Activated T-helper 1 cell treated with anti-CD3 and anti-CD28 coated beads, Interleukin-12 subunit alpha, Interleukin-12 subunit beta, Interleukin-2, Interleukin-4 antibody, amounts not matched to agents 30 ng/mL and 10 ng/mL and 1 ng/mL, durations not matched to agents 14 hours and 24 hours and 36 hours (primary cell): Measurements from ENCODE around the gene FOXF1. TPM values are rescaled to one million over a fixed set of nuclear protein-coding genes. Genes with fewer than 3 reads are reported as not detected.

Experiments used
- DNase-seq: peaks from one replicate; pipeline ENCODE4 v3.0.0; 2021; ENCODE audit warnings: low spot score
- H3K27ac Mint-ChIP-seq: one replicate; pipeline ENCODE4 v1.8.0; 2021; ENCODE audit warnings: mild to moderate bottlenecking, mixed read lengths
- H3K27me3 Mint-ChIP-seq: one replicate; pipeline ENCODE4 v1.8.0; 2022; ENCODE audit warnings: mild to moderate bottlenecking, moderate library complexity, mixed read lengths; ENCODE audit not compliant: insufficient read depth
- H3K36me3 Mint-ChIP-seq: one replicate; pipeline ENCODE4 v1.8.0; 2021; ENCODE audit warnings: low read depth, mixed read lengths
- H3K4me1 Mint-ChIP-seq: one replicate; pipeline ENCODE4 v1.8.0; 2021; ENCODE audit warnings: low read depth, mixed read lengths
- H3K4me3 Mint-ChIP-seq: one replicate; pipeline ENCODE4 v1.8.0; 2021; ENCODE audit warnings: mild to moderate bottlenecking, moderate library complexity, mixed read lengths
- H3K9me3 Mint-ChIP-seq: one replicate; pipeline ENCODE4 v1.8.0; 2021; ENCODE audit warnings: mixed read lengths
- intact Hi-C: fragments of 100-400 bp; cut with micrococcal nuclease; formaldehyde crosslinking; loops from one replicate; pipeline ENCODE4 v1.15.1; 2024
- total RNA-seq: library from RNA; stranded (reverse); gene quantifications from 2 replicates; pipeline ENCODE4 v1.2.3, GENCODE V29; 2022

The FOXF1 gene
- total RNA-seq, 1 donor from 2014 or later = not detected

DNA sequence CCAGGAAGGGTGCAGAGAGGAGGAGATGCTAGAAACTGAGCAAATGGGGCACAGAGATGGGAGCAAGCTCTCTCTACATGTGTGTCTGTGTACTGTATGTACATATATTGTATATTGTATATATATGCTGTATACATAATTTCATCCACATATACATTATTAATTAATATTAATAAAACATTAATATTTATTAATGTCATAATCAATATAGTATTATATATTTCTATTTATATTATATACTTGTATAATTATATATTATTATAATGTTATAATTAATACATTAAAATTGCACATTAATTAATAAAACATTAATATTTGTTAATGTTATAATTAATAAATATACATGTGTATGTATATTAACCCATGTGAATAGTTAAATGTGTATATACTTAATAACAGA, 31.5 kb upstream of the FOXF1 start:
- H3K27ac Mint-ChIP-seq = no peak overlapping the region

DNA sequence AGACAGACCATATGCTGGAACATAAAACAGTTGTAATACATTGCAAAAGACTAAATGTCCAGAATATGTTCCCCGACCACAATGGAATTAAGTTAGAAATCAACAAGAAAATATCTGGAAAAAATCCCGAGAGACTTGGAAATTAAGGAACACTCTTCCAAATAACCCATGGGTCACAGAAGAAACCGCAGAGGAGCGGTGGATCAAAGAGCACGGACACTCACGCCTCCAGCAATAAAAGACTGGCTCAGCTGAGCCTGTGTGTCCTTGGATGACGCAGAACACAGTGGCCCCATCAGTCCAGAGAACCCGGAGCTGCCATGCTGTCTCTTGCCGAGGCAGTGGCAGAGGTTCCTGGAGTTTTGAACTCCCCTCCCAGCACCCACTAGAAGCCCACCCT, 30.9 kb upstream of the FOXF1 start:
- no peaks in the 10 kb centered on the region for H3K4me1 Mint-ChIP-seq
- intact Hi-C loops = no loop called here
- H3K9me3 Mint-ChIP-seq = no peaks in the 10 kb centered on the region
- no peak overlapping the region for H3K4me3 Mint-ChIP-seq
- H3K27me3 Mint-ChIP-seq = peaks cover 7% of the 10 kb centered on the region
- H3K27ac Mint-ChIP-seq = no peak overlapping the region
- no peak for DNase-seq
- H3K36me3 Mint-ChIP-seq = no peaks in the 10 kb centered on the region

More for the DNA sequence above, 31.5 kb upstream of the FOXF1 start:
- intact Hi-C loops = no loop called here
- peaks cover 9% of the 10 kb centered on the region for H3K27me3 Mint-ChIP-seq
- no peak overlapping the region for H3K4me3 Mint-ChIP-seq
- DNase-seq = no peak
- H3K36me3 Mint-ChIP-seq = no peaks in the 10 kb centered on the region
- H3K9me3 Mint-ChIP-seq = no peaks in the 10 kb centered on the region
- H3K4me1 Mint-ChIP-seq = no peaks in the 10 kb centered on the region

DNA sequence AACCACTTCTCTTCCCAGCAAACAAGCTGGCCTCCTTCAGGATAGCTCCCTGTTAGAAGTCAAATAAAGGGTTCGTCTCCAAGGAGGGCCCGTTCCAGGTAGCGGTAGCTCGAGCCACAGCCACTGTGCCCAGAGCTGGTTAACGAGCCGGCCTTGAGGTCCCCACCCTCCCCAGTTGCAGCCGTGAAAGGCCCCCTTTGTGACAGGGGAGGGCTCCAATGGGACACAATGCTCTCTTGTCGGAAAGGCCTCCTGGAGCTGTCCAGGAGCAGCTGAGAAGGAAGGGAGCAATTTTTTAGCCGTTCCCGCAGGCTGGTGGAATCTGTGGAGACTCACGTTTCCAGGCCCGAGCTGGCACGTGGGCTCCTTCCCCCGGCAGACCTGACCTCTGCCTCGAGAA, 29.9 kb upstream of the FOXF1 start:
- Mint-ChIP-seq H3K36me3 (no peaks in the 10 kb centered on the region), H3K4me3 (no peak overlapping the region), H3K9me3 (no peaks in the 10 kb centered on the region), H3K4me1 (no peaks in the 10 kb centered on the region), H3K27ac (no peak overlapping the region), H3K27me3 (peaks cover 7% of the 10 kb centered on the region)
- intact Hi-C loops = no loop called here
- DNase-seq = no peak

DNA sequence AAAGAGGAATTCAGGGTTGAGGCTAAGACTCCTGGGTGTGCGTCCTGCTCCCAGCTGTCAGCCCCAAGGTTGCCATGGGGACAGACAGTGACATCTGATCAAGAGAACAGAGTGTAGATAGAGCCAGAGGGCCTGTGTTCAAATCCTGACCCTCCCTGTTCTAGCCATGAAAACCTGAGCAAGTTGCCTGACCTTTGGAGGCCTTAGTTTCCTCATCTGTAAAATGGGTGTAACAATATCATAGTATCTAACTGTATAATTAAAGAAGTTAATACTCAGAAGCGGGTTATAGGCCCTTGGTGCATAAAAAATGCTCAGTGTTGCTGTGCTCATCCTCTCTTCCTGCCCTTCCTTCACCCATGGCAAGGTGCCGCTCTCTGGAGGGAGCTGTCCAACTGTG, 28.7 kb upstream of the FOXF1 start:
- Mint-ChIP-seq H3K9me3 (no peaks in the 10 kb centered on the region), H3K36me3 (no peaks in the 10 kb centered on the region), H3K27ac (no peak overlapping the region), H3K4me1 (no peaks in the 10 kb centered on the region), H3K4me3 (no peak overlapping the region), H3K27me3 (peaks cover 7% of the 10 kb centered on the region)
- DNase-seq = no peak
- intact Hi-C loops = no loop called here

DNA sequence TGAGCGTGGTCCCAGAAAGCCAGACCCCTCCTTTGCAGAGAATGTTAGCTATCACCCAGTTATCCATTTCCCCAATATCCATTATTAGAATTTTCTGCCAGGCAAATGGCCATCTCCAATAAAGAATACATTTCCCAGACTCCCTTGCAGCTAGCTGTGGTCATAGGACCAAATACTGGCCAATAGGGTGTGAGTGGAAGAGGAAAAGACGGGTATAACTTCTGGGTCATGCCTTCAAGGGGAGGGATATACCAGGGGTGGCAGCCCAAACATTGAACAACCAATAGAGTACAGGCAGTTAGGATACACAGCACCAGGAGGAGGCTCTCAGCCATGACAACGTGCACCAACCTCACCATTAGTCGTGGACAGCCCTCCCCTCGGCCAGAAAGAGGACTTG, 26.1 kb upstream of the FOXF1 start:
- Mint-ChIP-seq H3K27me3 (peaks cover 2% of the 10 kb centered on the region), H3K27ac (no peak overlapping the region)

DNA sequence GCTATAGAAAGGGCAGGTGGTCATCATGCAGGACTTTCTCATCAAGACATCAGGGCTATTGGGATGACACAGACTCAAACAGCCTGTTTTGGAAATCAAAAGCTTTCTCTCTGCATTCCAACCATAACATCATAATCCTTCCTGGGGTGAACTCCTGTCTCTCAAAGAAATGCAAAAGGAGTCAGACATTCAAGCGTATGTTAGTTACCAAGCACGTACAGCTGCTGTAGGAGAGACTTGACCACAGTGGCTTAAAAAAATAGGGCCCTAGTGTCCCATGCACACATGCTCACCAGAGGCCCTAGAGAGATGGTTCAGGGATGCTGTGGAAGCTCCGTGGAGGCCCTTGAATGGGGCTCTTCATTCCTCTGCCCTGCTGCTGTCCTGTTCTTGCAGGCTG, 24.6 kb upstream of the FOXF1 start:
- no peak overlapping the region for H3K27ac Mint-ChIP-seq
- H3K36me3 Mint-ChIP-seq = no peaks in the 10 kb centered on the region
- intact Hi-C loops = no loop called here
- H3K9me3 Mint-ChIP-seq = no peaks in the 10 kb centered on the region
- no peak overlapping the region for H3K4me3 Mint-ChIP-seq
- H3K4me1 Mint-ChIP-seq = no peaks in the 10 kb centered on the region
- DNase-seq = no peak
- no peaks in the 10 kb centered on the region for H3K27me3 Mint-ChIP-seq

More for the DNA sequence above, 26.1 kb upstream of the FOXF1 start:
- Mint-ChIP-seq H3K4me1 (no peaks in the 10 kb centered on the region), H3K4me3 (no peak overlapping the region), H3K9me3 (no peaks in the 10 kb centered on the region), H3K36me3 (no peaks in the 10 kb centered on the region)
- intact Hi-C loops = no loop called here
- no peak for DNase-seq

DNA sequence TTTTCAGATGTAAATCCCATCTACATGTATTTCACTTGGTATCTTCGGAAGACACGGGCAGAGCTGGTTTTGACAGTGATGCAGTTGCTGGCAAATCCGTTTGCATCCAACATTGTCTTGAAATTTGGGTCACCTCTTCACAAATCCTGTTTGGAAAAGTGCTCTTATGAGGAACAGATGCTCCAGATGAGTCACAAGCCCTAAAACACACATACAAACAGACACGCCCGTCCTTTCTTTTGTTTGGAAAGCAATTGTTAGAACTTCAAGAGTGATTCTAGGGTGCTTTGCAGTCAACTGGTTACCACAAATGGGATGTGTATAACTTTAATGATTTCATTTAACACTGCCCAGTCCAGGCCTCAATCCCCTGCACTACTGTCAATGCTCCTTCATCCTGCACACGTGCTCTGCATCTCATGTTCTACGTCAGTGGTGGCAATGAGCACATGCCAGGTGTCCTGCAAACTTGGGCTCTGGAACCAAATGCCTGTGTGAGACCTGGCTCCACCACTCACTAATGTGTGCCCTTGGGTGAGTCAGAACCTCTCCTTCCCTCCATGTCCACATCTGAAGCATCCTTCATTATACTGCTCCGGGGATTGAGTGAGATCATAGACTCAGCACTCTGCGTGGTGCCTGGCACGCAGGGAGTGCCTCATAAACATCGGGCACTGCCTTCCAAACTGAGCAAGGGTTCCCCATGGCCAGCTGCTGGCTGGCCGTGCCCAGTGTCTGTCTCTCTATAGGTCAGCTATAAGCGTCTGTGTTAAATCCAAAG, 19.3 kb upstream of the FOXF1 start:
- Mint-ChIP-seq H3K27ac (no peak overlapping the region), H3K4me3 (no peak overlapping the region), H3K4me1 (no peaks in the 10 kb centered on the region), H3K9me3 (no peaks in the 10 kb centered on the region), H3K27me3 (peaks cover 37% of the 10 kb centered on the region), H3K36me3 (no peaks in the 10 kb centered on the region)
- DNase-seq = no peak
- intact Hi-C loops = no loop called here

DNA sequence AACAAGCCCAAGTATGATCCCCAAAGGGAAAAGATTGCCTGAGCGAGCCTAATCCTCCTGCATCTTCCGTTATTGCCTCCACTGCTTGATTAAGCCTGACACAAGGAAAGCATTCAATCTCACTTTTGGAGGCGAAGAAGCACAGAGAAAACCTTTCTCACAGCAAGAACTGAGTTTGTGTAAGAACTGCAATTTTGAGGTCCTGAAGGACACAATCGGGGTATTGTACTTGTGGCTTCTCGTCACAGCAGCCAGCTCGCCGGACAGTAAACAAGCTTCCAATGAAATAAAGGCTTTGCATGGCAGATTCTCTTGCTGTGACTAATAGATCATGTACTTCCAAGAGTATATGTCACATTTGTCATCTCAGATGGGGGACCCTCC, 18.7 kb upstream of the FOXF1 start:
- H3K36me3 Mint-ChIP-seq = no peaks in the 10 kb centered on the region
- H3K27ac Mint-ChIP-seq = no peak overlapping the region
- no peaks in the 10 kb centered on the region for H3K4me1 Mint-ChIP-seq
- peaks cover 42% of the 10 kb centered on the region for H3K27me3 Mint-ChIP-seq
- intact Hi-C loops = no loop called here
- no peak overlapping the region for H3K4me3 Mint-ChIP-seq
- no peaks in the 10 kb centered on the region for H3K9me3 Mint-ChIP-seq
- DNase-seq = no peak

DNA sequence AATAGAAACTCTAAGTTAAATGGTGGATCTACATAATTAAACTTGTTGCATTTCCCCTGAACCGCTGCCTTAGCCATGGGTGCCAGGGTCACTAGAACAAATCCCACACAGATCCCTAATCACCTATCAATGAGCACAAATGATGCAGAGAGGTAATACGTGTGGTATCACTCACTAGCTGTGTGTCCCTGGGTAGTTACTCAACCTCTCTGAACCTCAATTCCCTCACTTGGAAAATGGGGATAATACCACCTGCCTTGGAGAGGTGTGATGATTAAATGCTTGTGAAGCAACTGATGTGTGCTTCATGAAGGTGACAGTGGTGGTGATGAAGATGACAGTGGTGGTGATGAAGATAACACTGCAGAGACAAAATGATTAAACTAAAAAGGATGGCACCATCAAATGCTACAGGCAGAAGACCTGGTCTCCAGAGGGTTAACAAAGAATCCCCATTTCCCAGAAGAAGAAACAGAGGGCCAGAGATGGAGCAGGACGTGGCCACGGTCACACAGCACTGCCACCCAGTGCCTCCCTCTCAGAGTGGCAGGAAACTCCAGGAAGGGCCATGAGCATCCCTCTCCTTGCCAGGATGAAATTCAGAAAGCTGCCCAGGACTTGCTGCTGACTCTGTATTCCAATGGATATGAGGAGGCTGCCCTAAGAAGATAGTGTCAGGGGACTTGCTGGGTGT, 17.9 kb upstream of the FOXF1 start:
- Mint-ChIP-seq H3K4me3 (no peak overlapping the region), H3K27me3 (peaks cover 45% of the 10 kb centered on the region), H3K36me3 (no peaks in the 10 kb centered on the region), H3K9me3 (no peaks in the 10 kb centered on the region), H3K27ac (no peak overlapping the region), H3K4me1 (no peaks in the 10 kb centered on the region)
- DNase-seq = no peak
- intact Hi-C loops = no loop called here

DNA sequence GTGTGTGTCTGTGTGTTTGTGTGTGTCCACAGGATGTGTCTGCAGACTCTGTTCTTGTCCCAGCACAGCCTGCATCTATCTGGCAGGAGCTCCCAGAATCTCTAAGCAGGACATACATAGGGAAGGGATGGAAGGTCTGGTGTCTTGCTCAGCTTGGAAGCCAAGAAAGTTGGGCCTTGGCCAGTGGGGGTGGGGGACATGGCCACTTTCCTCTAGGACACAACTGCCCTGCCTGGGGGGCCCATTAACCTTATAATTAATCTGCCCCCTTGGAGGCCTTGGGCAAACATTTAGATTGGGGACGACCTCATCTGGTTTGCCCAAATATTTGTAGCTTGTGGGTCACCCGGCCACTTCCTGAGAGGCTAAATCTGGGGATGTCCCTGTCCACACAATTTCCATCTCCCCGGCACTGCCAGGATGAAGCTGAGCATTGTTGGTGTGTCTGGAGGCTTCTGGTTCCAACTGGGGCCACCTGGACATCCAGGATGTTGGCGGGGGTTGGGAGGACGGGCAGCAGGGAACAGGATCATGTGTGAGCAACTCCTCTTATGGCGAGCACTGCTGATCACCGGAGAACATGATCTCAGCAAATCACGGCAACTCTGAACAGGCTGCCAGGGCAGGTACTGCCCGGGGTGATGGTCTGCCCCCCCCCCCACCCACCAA, 17.2 kb upstream of the FOXF1 start:
- intact Hi-C loops = no loop called here
- no peaks in the 10 kb centered on the region for H3K4me1 Mint-ChIP-seq
- H3K9me3 Mint-ChIP-seq = no peaks in the 10 kb centered on the region
- H3K4me3 Mint-ChIP-seq = no peak overlapping the region
- H3K27ac Mint-ChIP-seq = no peak overlapping the region
- H3K36me3 Mint-ChIP-seq = no peaks in the 10 kb centered on the region
- DNase-seq = no peak
- H3K27me3 Mint-ChIP-seq = peaks cover 49% of the 10 kb centered on the region

DNA sequence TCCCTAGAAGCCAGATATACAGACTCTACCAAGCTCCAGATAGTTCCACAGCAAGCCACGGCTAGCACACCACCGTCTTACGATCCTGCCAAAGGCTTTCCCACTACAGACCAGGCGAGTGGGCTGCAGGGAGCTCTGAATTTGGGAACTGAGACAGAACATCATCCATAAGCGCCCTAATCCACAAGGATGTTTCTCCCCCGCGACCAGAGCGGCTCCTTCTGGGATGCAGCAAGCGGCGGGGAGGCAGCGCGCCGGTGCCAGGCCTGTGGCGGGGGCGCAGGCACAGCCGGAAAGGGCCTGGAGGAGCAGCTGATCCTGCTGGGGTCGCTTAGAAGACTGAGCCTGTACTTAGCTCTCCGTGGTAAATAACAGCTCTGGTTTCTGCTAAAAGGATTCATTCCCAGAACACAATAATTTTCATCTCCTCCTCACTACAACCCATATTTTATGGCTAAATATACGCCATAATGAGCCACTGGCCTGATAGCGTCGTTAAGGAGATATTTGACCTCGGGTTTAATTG, 16.2 kb upstream of the FOXF1 start:
- Mint-ChIP-seq H3K4me3 (no peak overlapping the region), H3K27me3 (peaks cover 54% of the 10 kb centered on the region), H3K4me1 (no peaks in the 10 kb centered on the region), H3K9me3 (no peaks in the 10 kb centered on the region), H3K36me3 (no peaks in the 10 kb centered on the region), H3K27ac (no peak overlapping the region)
- intact Hi-C loops = loop anchor here (2.0 kb wide), 1 partner anchor 21 kb away; no protein-coding TSS in a partner anchor
- DNase-seq = no peak

DNA sequence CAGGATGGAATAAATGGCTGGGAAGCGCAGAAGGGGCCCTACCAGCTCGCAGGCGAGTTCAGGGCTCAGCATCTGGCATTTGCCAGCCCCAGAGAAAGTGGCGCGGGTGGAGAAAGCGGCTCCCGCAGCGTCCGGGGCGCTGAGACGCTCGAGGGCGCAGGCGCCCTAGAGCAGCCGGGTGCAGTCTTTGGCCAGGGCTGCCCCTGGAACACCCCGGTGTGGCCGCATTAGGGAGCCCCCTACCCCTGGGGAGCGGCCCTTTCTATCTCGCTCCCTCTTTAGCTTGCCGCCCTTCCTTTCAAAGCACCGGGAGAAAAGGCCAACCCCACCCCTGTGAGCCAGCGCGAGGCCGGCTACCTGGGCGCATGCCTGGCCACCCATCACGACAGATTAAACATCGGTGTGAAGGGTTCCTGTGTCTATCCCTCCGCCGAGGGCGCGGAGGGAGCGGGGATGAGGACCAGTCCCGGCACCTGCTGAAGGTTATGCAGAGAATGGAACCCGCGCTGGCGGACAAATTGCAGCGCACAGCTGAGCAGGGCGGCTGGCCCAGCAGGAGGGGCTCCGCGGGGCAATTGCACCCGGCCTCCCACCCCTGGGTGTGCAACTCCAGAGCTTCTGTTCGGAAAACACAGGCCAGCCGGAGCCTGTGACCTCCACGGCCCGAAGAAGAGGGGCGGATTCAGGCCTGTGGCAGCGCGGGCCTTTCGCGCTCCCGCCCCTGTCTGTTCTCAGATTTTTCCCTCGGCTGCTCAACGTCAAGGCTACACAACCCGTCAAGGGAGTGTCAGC, 15.6 kb upstream of the FOXF1 start:
- intact Hi-C loops = loop anchor here (2.0 to 5.0 kb wide), 2 partner anchors 20 to 207 kb away; no protein-coding TSS in a partner anchor
- H3K36me3 Mint-ChIP-seq = no peaks in the 10 kb centered on the region

More for the DNA sequence above, 15.6 kb upstream of the FOXF1 start:
- Mint-ChIP-seq H3K9me3 (no peaks in the 10 kb centered on the region), H3K27ac (no peak overlapping the region), H3K4me1 (no peaks in the 10 kb centered on the region), H3K4me3 (no peak overlapping the region), H3K27me3 (peaks cover 61% of the 10 kb centered on the region)
- no peak for DNase-seq
